Psoas muscle (tissue), 8 donors: ENCODE measurements around the gene DOK6. TPM values are rescaled to one million over a fixed set of nuclear protein-coding genes. Genes with fewer than 3 reads are reported as not detected.

ENCODE experiments used
- ATAC-seq, 4 donors: fragments of 200-7000 bp; cut with Tn5 transposase; one replicate each; pipeline ENCODE4 v1.9.1; 2020; ENCODE audit warnings: moderate library complexity in 3 of 4, mild to moderate bottlenecking in 2 of 4
- DNase-seq, 2 donors: peaks; one replicate each; pipeline ENCODE4 v3.0.0-alpha.2; 2020
- H3K27ac ChIP-seq: fragments of 200-600 bp; one replicate; pipeline ENCODE4 v1.8.0; 2022
- H3K27me3 ChIP-seq, 3 donors: fragments of 200-600 bp in 1 of 3; one replicate each; pipeline versions ENCODE4 v1.6.1 to v1.8.0; 2013 to 2022; ENCODE audit warnings: low read length in 2 of 3, mild to moderate bottlenecking in 2 of 3, moderate library complexity in 1 of 3; ENCODE audit not compliant: insufficient read depth in 3 of 3
- H3K36me3 ChIP-seq, 2 donors: fragments of 200-600 bp in 1 of 2; one replicate each; pipeline versions ENCODE4 v1.6.1 to v1.8.0; 2013 to 2022; ENCODE audit warnings: low read depth in 1 of 2, mild to moderate bottlenecking in 1 of 2, moderate library complexity in 1 of 2; ENCODE audit not compliant: insufficient read depth in 1 of 2
- H3K4me1 ChIP-seq: fragments of 200-600 bp; one replicate; pipeline ENCODE4 v1.8.0; 2022
- H3K4me3 ChIP-seq: fragments of 200-600 bp; one replicate; pipeline ENCODE4 v1.8.0; 2022; ENCODE audit warnings: mild to moderate bottlenecking
- H3K9me3 ChIP-seq: fragments of 200-600 bp; one replicate; pipeline ENCODE4 v1.8.0; 2022
- WGBS, 3 donors: extraction: QIAGEN DNeasy Blood & Tissue Kit; methylation state at CpG; one replicate each; pipeline versions ENCODE4 v1.1.6 to v1.1.7; 2013; 5-methylcytosine and 5-hydroxymethylcytosine counted together
- intact Hi-C, 2 donors: fragments of 100-400 bp; cut with DNase I; formaldehyde crosslinking; loops; one replicate each; pipeline versions ENCODE4 v1.11.0 to v1.14.2; 2022
- polyA plus RNA-seq, 3 donors: library from polyadenylated mRNA; stranded (reverse); fragments of 200-250 nt; gene quantifications; one replicate each; pipeline ENCODE4 v1.2.3, GENCODE V29; 2013
- total RNA-seq, 4 donors: library from RNA; stranded (reverse); fragmentation: NEBNext Ultra II Directional in 2 of 4; extraction: Animal tissue kit (Norgen Biotek cat#: 25700) in 2 of 4; gene quantifications; one replicate each; pipeline versions ENCODE4 v1.2.1 to v1.2.4, GENCODE V29; 2021 to 2023
- TF ChIP-seq, protein P1 (sequence below): fragments of 200-600 bp; IDR thresholded peaks from one replicate; pipeline ENCODE4 v1.8.0; 2022; ENCODE audit warnings: antibody characterized with exemption
- donor health status: healthy with polysubstance abuse.
- donor health status: DM: no; HTN: no; CAD: no; lungs with moderate emphysema.
- donor health status: Bipolar disorder and iron deficiency.
- donor health status: healthy.
- donor health status: DM: yes; HTN: yes; CAD: no.
- donor health status: DM: no; HTN: no; CAD: no.
- donor health status: DM: no; HTN: no; CAD: no.
- donor health status: DM: yes; HTN: yes; CAD: no.

The DOK6 gene
- total and polyA plus RNA-seq, 7 donors = 0.05 to 0.97 (median 0.18) TPM

GRCh38 chr18:69383186-69383585 is 17.5 kb upstream of the DOK6 start:
- intact Hi-C loops = no loop called here
- H3K4me1 ChIP-seq = no peaks in the 10 kb centered on the region
- TF ChIP-seq, protein P1, sequence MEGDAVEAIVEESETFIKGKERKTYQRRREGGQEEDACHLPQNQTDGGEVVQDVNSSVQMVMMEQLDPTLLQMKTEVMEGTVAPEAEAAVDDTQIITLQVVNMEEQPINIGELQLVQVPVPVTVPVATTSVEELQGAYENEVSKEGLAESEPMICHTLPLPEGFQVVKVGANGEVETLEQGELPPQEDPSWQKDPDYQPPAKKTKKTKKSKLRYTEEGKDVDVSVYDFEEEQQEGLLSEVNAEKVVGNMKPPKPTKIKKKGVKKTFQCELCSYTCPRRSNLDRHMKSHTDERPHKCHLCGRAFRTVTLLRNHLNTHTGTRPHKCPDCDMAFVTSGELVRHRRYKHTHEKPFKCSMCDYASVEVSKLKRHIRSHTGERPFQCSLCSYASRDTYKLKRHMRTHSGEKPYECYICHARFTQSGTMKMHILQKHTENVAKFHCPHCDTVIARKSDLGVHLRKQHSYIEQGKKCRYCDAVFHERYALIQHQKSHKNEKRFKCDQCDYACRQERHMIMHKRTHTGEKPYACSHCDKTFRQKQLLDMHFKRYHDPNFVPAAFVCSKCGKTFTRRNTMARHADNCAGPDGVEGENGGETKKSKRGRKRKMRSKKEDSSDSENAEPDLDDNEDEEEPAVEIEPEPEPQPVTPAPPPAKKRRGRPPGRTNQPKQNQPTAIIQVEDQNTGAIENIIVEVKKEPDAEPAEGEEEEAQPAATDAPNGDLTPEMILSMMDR = no peak
- H3K27me3 ChIP-seq = peaks cover 0 to 4% (median 0%) of the 10 kb centered on the region in 3 donors
- 54 to 61% (median 57%) methylated on average over 3 of the region's 3 CpGs for WGBS, 3 donors
- H3K36me3 ChIP-seq = no peaks in the 10 kb centered on the region
- ATAC-seq (no peak), DNase-seq (no peak)
- H3K9me3 ChIP-seq = no peaks in the 10 kb centered on the region
- H3K27ac ChIP-seq = no peak overlapping the region
- no peak overlapping the region for H3K4me3 ChIP-seq

DNA sequence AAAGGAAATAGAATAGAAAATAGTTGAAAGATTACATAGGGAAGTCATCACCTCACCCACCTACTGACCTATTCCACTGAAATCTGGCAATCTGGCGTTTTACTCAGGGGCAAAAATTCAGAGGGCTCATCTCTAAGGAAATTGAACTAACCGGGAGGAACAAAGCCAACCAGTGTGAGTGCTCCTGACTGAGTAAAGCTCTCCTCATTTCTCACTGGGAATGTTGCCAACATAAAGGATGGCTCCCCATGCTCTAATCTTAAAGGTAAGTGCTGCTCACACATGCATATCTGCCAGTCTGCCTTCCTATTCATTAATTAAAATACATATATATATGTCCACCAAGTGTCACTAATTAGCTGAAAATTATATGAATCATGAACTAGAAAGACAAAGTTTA is 13.5 kb upstream of the DOK6 start:
- H3K27ac ChIP-seq = no peak overlapping the region
- H3K9me3 ChIP-seq = no peaks in the 10 kb centered on the region
- intact Hi-C loops = no loop called here
- TF ChIP-seq, protein P1 = no peak
- 29 to 35% (median 32%) methylated on average over 2 of the region's 2 CpGs for WGBS, 3 donors
- H3K4me1 ChIP-seq = no peaks in the 10 kb centered on the region
- H3K36me3 ChIP-seq = no peaks in the 10 kb centered on the region
- no peak for ATAC-seq
- no peaks in the 10 kb centered on the region for H3K27me3 ChIP-seq
- DNase-seq = no peak
- H3K4me3 ChIP-seq = no peak overlapping the region

DNA sequence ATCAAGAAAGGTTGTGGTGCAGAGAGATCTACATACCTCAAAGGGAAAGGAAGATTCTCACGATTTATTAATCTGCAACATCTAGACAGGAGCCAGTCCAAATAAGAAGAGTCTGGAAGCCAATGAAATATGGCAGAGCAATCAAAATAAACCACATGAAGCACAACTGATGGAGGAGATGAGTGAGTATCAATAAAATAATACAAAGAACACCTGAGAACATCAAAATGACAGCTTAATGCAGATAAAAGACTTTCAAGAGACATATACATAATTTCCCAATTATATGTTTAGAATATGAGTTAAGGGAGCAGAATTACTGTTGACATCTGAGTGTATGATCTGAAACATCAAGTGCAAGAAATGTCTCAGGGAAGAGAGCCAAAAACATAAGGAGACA is 12.5 kb upstream of the DOK6 start:
- no peaks in the 10 kb centered on the region for H3K9me3 ChIP-seq
- intact Hi-C loops = no loop called here
- H3K36me3 ChIP-seq = no peaks in the 10 kb centered on the region
- TF ChIP-seq, protein P1 = no peak
- H3K4me1 ChIP-seq = no peaks in the 10 kb centered on the region
- H3K27ac ChIP-seq = no peak overlapping the region
- H3K4me3 ChIP-seq = no peak overlapping the region
- ATAC-seq (no peak), DNase-seq (no peak)
- H3K27me3 ChIP-seq = no peaks in the 10 kb centered on the region
- WGBS, 3 donors = 75 to 89% (median 78%) methylated on average over 1 of the region's 1 CpG

DNA sequence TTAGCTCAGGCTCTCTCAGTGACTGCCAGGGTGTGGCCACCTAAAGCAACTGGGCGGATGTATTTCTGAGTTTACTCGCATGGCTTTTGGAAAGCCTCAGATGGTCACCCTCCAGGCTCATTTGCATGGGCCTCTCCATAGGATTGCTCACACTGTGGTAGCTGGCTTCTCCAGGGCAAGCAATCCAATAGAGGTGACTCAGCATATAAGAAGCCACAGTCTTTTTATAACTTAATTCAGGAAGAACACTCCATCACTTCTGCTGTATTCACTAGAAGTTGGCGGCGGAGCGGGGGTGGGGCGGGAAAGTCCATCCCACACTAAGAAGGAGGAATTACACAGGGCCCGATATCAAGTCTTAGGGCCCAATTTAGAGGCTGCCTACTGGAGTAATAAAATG is 3.6 kb upstream of the DOK6 start:
- no peak for DNase-seq
- ATAC-seq = no peak
- Histone ChIP-seq H3K36me3 (no peaks in the 10 kb centered on the region), H3K27me3 (peaks cover 0 to 17% (median 13%) of the 10 kb centered on the region in 3 donors), H3K9me3 (no peaks in the 10 kb centered on the region), H3K4me1 (no peaks in the 10 kb centered on the region), H3K4me3 (no peak overlapping the region), H3K27ac (no peak overlapping the region)
- TF ChIP-seq, protein P1 = no peak
- intact Hi-C loops = no loop called here
- 89 to 95% (median 93%) methylated on average over 7 of the region's 7 CpGs for WGBS, 3 donors

DNA sequence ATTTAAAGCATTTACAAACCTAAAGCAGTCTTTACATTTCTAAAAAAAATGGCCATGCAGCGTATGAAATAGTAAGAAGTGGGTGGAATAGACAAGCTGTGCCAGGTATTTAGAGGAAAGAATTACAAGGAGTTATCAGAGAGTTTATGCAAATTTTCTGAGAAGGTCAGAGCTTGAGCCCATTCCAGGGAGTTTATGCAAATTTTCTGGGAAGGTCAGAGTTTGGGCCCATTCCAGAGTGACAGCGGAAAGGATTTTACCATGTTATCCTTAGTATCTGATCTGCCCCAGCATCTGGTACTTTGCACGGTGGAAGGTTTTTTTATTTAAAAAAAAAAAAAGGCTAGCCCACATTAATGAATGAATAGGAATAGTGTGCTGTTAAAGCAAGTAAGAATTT is 1.4 kb upstream of the DOK6 start:
- Histone ChIP-seq H3K9me3 (no peaks in the 10 kb centered on the region), H3K36me3 (no peaks in the 10 kb centered on the region), H3K4me3 (no peak overlapping the region), H3K4me1 (no peaks in the 10 kb centered on the region), H3K27me3 (peaks cover 0 to 29% (median 16%) of the 10 kb centered on the region in 3 donors), H3K27ac (no peak overlapping the region)
- ATAC-seq (no peak), DNase-seq (no peak)
- TF ChIP-seq, protein P1 = no peak
- WGBS, 3 donors = 51 to 65% (median 55%) methylated on average over 3 of the region's 3 CpGs
- intact Hi-C loops = no loop called here
